MM.1S (cell line): Measurements from ENCODE around the gene MEIS2.

Source experiments
- EZH2 ChIP-seq: fragments of 300-600 bp; sonication (generic); optimal IDR thresholded peaks from 2 replicates; pipeline ENCODE3; 2017; ENCODE audit warnings: low read depth, mild to moderate bottlenecking, antibody characterized with exemption, low read length, mixed read lengths
- EZH2phosphoT487 ChIP-seq: fragments of 300-600 bp; sonication (generic); IDR thresholded peaks from 2 replicates; pipeline ENCODE4 v1.6.1; 2018; ENCODE audit warnings: antibody characterized with exemption, low read length
- TF ChIP-seq, protein P1 (sequence below): fragments of 300-600 bp; sonication (generic); IDR thresholded peaks from 2 replicates; pipeline ENCODE4 v1.5.1; 2016; ENCODE audit warnings: antibody characterized with exemption, low read length, mixed read lengths

DNA sequence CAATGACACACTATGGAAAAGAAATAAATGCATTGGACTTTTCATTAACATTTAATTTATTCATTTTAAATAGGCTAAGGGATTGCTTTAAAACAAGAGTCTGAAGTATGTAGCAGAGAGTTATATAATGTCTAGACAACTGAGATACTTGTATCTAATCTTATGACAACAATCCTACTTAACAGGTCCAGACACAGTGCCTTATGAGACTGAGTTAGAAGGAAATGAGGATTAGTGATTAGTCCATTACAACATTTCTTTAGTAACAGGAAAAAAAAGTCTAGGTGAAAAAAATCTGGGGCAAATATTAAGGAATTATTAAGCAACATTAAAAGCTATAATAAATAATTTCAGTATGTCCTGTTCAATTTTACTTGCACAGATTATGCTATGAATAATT lies 140.6 kb downstream of the MEIS2 start:
- TF ChIP-seq, protein P1, sequence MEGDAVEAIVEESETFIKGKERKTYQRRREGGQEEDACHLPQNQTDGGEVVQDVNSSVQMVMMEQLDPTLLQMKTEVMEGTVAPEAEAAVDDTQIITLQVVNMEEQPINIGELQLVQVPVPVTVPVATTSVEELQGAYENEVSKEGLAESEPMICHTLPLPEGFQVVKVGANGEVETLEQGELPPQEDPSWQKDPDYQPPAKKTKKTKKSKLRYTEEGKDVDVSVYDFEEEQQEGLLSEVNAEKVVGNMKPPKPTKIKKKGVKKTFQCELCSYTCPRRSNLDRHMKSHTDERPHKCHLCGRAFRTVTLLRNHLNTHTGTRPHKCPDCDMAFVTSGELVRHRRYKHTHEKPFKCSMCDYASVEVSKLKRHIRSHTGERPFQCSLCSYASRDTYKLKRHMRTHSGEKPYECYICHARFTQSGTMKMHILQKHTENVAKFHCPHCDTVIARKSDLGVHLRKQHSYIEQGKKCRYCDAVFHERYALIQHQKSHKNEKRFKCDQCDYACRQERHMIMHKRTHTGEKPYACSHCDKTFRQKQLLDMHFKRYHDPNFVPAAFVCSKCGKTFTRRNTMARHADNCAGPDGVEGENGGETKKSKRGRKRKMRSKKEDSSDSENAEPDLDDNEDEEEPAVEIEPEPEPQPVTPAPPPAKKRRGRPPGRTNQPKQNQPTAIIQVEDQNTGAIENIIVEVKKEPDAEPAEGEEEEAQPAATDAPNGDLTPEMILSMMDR: no peak
- TF ChIP-seq EZH2 (no peak), EZH2phosphoT487 (no peak)
